K562 (cell line): ENCODE data around the gene MIF. TPM values are rescaled to one million over a fixed set of nuclear protein-coding genes. Genes with fewer than 3 reads are reported as not detected.

Source experiments
- ATAC-seq: fragments of 200-7000 bp; cut with Tn5 transposase; 3 replicates; pipeline ENCODE4 v1.9.1; 2020; ENCODE audit warnings: moderate library complexity
- BruUV-seq: library from RNA; stranded (reverse); fragments of 400-500 nt; replicated peaks from 2 replicates; lab custom pipeline; 2021; lab: Mats Ljungman, UMichigan
- CTCF ChIA-PET: fragments of 300-600 bp; formaldehyde crosslinking; extraction: SDS; loops from one replicate; lab custom pipeline; 2021; ENCODE audit warnings: low intra/inter-chr PET ratio; lab: Yijun Ruan, JAX
- POLR2A ChIA-PET: fragments of 300-600, 350-650 bp; sonication (Branson Sonifier 250); formaldehyde crosslinking; extraction: SDS; loops from one replicate; lab custom pipeline; 2021; ENCODE audit warnings: antibody characterized with exemption, inconsistent platforms; lab: Yijun Ruan, JAX
- DNase-seq, 4 experiments: peaks; one replicate each; pipeline versions ENCODE4 v3.0.0 to v3.0.0-alpha.2; 2011 to 2018; ENCODE audit warnings: low spot score in 3 of 4, mixed read lengths in 3 of 4; ENCODE audit errors: extremely low read depth in 1 of 4
- FAIRE-seq: peaks from 2 replicates; lab custom pipeline; 2011; peaks lifted over from hg19 to GRCh38; lab: Jason Lieb, UNC
- H2AFZ ChIP-seq: 2 replicates; pipeline ENCODE4 v1.6.0; 2011; ENCODE audit warnings: low read depth, low read length, control low read depth, inconsistent platforms
- H3K27ac ChIP-seq: fragments of 200-600 bp; 3 replicates; pipeline ENCODE4 v1.8.0; 2011; ENCODE audit warnings: low read depth, mild to moderate bottlenecking, control low read depth, inconsistent platforms, low read length, moderate library complexity, mixed read lengths; ENCODE audit errors: extremely low read depth
- H3K27me3 ChIP-seq, 2 experiments: fragments of 300-600 bp in 1 of 2; 2 replicates in 1 of 2; 3 replicates in 1 of 2; pipeline versions ENCODE4 v1.6.0 to v1.8.0; 2011; ENCODE audit warnings: inconsistent platforms in 2 of 2, low read length in 2 of 2, mild to moderate bottlenecking in 1 of 2, mixed read lengths in 1 of 2, moderate library complexity in 1 of 2; ENCODE audit not compliant: control insufficient read depth in 2 of 2, insufficient read depth in 2 of 2
- H3K36me3 ChIP-seq: fragments of 300-600 bp; 3 replicates; pipeline ENCODE4 v1.8.0; 2011; ENCODE audit warnings: mild to moderate bottlenecking, low read length, inconsistent platforms; ENCODE audit not compliant: control insufficient read depth, insufficient read depth
- H3K4me1 ChIP-seq, 2 experiments: fragments of 200-600 bp in 1 of 2; replicated peaks in 1 of 2; 2 replicates in 1 of 2; 3 replicates in 1 of 2; pipeline versions ENCODE4 v1.5.1 to v1.8.0; 2011; ENCODE audit warnings: inconsistent platforms in 2 of 2, low read length in 2 of 2, mild to moderate bottlenecking in 1 of 2, mixed read lengths in 1 of 2, moderate library complexity in 1 of 2; ENCODE audit not compliant: control insufficient read depth in 2 of 2, insufficient read depth in 2 of 2
- H3K4me2 ChIP-seq: 2 replicates; pipeline ENCODE4 v1.6.1; 2011; ENCODE audit warnings: low read length, control low read depth, inconsistent platforms, mixed read lengths; ENCODE audit not compliant: insufficient read depth
- H3K4me3 ChIP-seq: fragments of 200-600 bp; sonication (generic), shearing (Covaris generic); 2 replicates; pipeline ENCODE4 v1.5.1; 2016; ENCODE audit warnings: control low read depth, inconsistent platforms
- H3K79me2 ChIP-seq: fragments of 200-600 bp; 3 replicates; pipeline ENCODE4 v1.8.0; 2011; ENCODE audit warnings: low read length, inconsistent platforms; ENCODE audit not compliant: control insufficient read depth, insufficient read depth
- H3K9ac ChIP-seq, 2 experiments: 2 replicates each; pipeline versions ENCODE4 v1.6.0 to v1.6.1; 2011; ENCODE audit warnings: low read depth in 2 of 2, low read length in 2 of 2, control low read depth in 1 of 2, inconsistent platforms in 1 of 2, mild to moderate bottlenecking in 1 of 2, mixed read lengths in 1 of 2; ENCODE audit not compliant: insufficient read depth in 1 of 2
- H3K9me1 ChIP-seq: one replicate; pipeline ENCODE4 v1.6.0; 2011; ENCODE audit warnings: inconsistent platforms, mild to moderate bottlenecking, low read length, moderate library complexity; ENCODE audit not compliant: control insufficient read depth, insufficient read depth
- H3K9me3 ChIP-seq: replicated peaks from 2 replicates; pipeline ENCODE4 v1.5.1; 2011; ENCODE audit warnings: low read depth, low read length, inconsistent platforms; ENCODE audit not compliant: control insufficient read depth, insufficient read depth
- H4K20me1 ChIP-seq: replicated peaks from 2 replicates; pipeline ENCODE4 v1.6.1; 2011; ENCODE audit warnings: low read length, inconsistent platforms, mixed read lengths; ENCODE audit not compliant: control insufficient read depth, insufficient read depth
- ARID1B ChIP-seq: fragments of 450-650 bp; IDR thresholded peaks from 2 replicates; pipeline ENCODE4 v1.6.1; 2016; ENCODE audit warnings: antibody characterized with exemption, mild to moderate bottlenecking, inconsistent platforms
- BRD9 ChIP-seq: fragments of 450-650 bp; IDR thresholded peaks from 2 replicates; pipeline ENCODE4 v1.6.1; 2018; ENCODE audit warnings: low read depth; ENCODE audit not compliant: partially characterized antibody
- CBX1 ChIP-seq: sonication (generic); IDR thresholded peaks from 2 replicates; pipeline ENCODE4 v1.6.1; 2016; ENCODE audit warnings: antibody characterized with exemption, low read depth, mild to moderate bottlenecking
- CXXC5 ChIP-seq: fragments of 250-450 bp; sonication (Bioruptor Pico); IDR thresholded peaks from 2 replicates; pipeline ENCODE4 v1.8.0; 2022; ENCODE audit warnings: inconsistent platforms, mild to moderate bottlenecking, moderate library complexity
- GABPA ChIP-seq: fragments of 200-800 bp; sonication (Bioruptor generic); conservative IDR thresholded peaks from 2 replicates; pipeline ENCODE4 v1.6.1; 2016; ENCODE audit warnings: low read depth, missing genetic modification characterization, missing compliant biosample characterization
- HNRNPLL ChIP-seq: fragments of 200-400 bp; formaldehyde crosslinking; IDR thresholded peaks from 2 replicates; pipeline ENCODE4 v1.6.1; 2017; ENCODE audit warnings: low read length, low read depth, mild to moderate bottlenecking; ENCODE audit not compliant: poor library complexity, severe bottlenecking
- IRF9 ChIP-seq: fragments of 450-650 bp; IDR thresholded peaks from 2 replicates; pipeline ENCODE4 v1.6.1; 2016; ENCODE audit warnings: missing biosample characterization, missing genetic modification characterization
- KAT8 ChIP-seq: fragments of 450-650 bp; IDR thresholded peaks from 2 replicates; pipeline ENCODE4 v1.6.1; 2016; ENCODE audit warnings: low read depth, mild to moderate bottlenecking
- KLF6 ChIP-seq: fragments of 250-450 bp; sonication (Bioruptor Pico); IDR thresholded peaks from 2 replicates; pipeline ENCODE4 v1.4.0; 2020; ENCODE audit warnings: mild to moderate bottlenecking, moderate library complexity, borderline replicate concordance
- LARP7 ChIP-seq: fragments of 450-650 bp; IDR thresholded peaks from 2 replicates; pipeline ENCODE4 v1.6.1; 2016
- MAZ ChIP-seq, 2 experiments: fragments of 450-650 bp in 1 of 2; sonication (generic) in 1 of 2; formaldehyde crosslinking; IDR thresholded peaks in 1 of 2; conservative IDR thresholded peaks in 1 of 2; 2 replicates each; pipeline versions ENCODE4 v1.4.0 to v1.5.0; 2020; ENCODE audit warnings: mild to moderate bottlenecking in 1 of 2, missing genetic modification reagents in 1 of 2
- NFIC ChIP-seq: fragments of 450-650 bp; IDR thresholded peaks from 2 replicates; pipeline ENCODE4 v1.6.1; 2017; ENCODE audit warnings: mild to moderate bottlenecking, inconsistent platforms
- NFRKB ChIP-seq: fragments of 450-650 bp; IDR thresholded peaks from 2 replicates; pipeline ENCODE4 v1.6.1; 2016; ENCODE audit warnings: low read depth
- NR3C1 ChIP-seq: sonication (generic); formaldehyde crosslinking; IDR thresholded peaks from 2 replicates; pipeline ENCODE4 v1.8.1; 2022; ENCODE audit warnings: missing genetic modification reagents
- POLR2B ChIP-seq: fragments of 450-650 bp; IDR thresholded peaks from 2 replicates; pipeline ENCODE4 v1.6.1; 2018; ENCODE audit warnings: low read depth; ENCODE audit not compliant: partially characterized antibody
- POLR2H ChIP-seq: IDR thresholded peaks from 2 replicates; pipeline ENCODE4 v1.6.1; 2016; ENCODE audit warnings: missing genetic modification characterization, low read depth, mild to moderate bottlenecking, control low read depth, missing compliant biosample characterization, moderate library complexity
- RAD51 ChIP-seq: fragments of 450-650 bp; IDR thresholded peaks from 2 replicates; pipeline ENCODE4 v1.7.1; 2016; ENCODE audit warnings: low read depth, mild to moderate bottlenecking, borderline replicate concordance
- RBFOX2 ChIP-seq: fragments of 200-400 bp; formaldehyde crosslinking; IDR thresholded peaks from 2 replicates; pipeline ENCODE4 v1.6.1; 2017; ENCODE audit warnings: low read depth, mild to moderate bottlenecking, low read length, moderate library complexity
- SLC30A9 ChIP-seq: fragments of 250-450 bp; sonication (Bioruptor Pico); IDR thresholded peaks from 2 replicates; pipeline ENCODE4 v1.8.0; 2022; ENCODE audit warnings: mild to moderate bottlenecking, moderate library complexity
- SP1 ChIP-seq: sonication (generic); formaldehyde crosslinking; IDR thresholded peaks from 2 replicates; pipeline ENCODE4 v1.8.1; 2022; ENCODE audit warnings: mild to moderate bottlenecking, missing genetic modification reagents
- TBP ChIP-seq: optimal IDR thresholded peaks from 2 replicates; pipeline ENCODE3; 2011; ENCODE audit warnings: low read depth, low read length, improper control_type of control experiment
- TCF3 ChIP-seq: sonication (generic); formaldehyde crosslinking; IDR thresholded peaks from 2 replicates; pipeline ENCODE4 v1.4.0; 2020; ENCODE audit warnings: mild to moderate bottlenecking, missing genetic modification reagents
- ZNF444 ChIP-seq: fragments of 250-450 bp; sonication (Bioruptor Pico); IDR thresholded peaks from 2 replicates; pipeline ENCODE4 v1.4.0; 2020; ENCODE audit warnings: mild to moderate bottlenecking, moderate library complexity
- WGBS: fragments of 100-300 bp; shearing (Covaris generic); methylation state at CpG from one replicate; pipeline ENCODE4 v1.1.6; 2016; ENCODE audit warnings: low coverage, mixed read lengths; ENCODE audit not compliant: insufficient coverage; ENCODE audit errors: missing lambda C conversion rate; 5-methylcytosine and 5-hydroxymethylcytosine counted together
- in situ Hi-C: fragments of 300-500 bp; cut with MboI; formaldehyde crosslinking; loops from 4 replicates; pipeline ENCODE4 v1.15.0; 2018; ENCODE audit warnings: inconsistent platforms, mixed read lengths
- intact Hi-C: fragments of 100-400 bp; cut with micrococcal nuclease; formaldehyde crosslinking; loops from 2 replicates; pipeline ENCODE4 v1.14.2; 2022
- polyA plus RNA-seq, 8 experiments: library from polyadenylated mRNA; depleted of rRNA in 4 of 8; stranded (reverse) in 5 of 8; unstranded in 3 of 8; fragments of >200 nt; fragmentation: Nextera tagmentation in 2 of 8; fragmentation: Illumina TruSeq in 1 of 8; extraction: Ambion mirVana in 2 of 8; extraction: Trizol in 1 of 8; gene quantifications; 2 replicates each; pipeline versions ENCODE4 v1.2.1 to v1.2.3, GENCODE V29; 2011 to 2014; ENCODE audit warnings: inconsistent platforms in 1 of 8, missing spikeins in 1 of 8
- total RNA-seq, 7 experiments: library from RNA; depleted of rRNA in 6 of 7; stranded (reverse); fragments of >200 nt in 6 of 7; fragmentation: Illumina TruSeq in 2 of 7; extraction: Trizol in 2 of 7; gene quantifications; 2 replicates each; pipeline versions ENCODE4 v1.2.1 to v1.2.3, GENCODE V29; 2011 to 2021; ENCODE audit warnings: low replicate concordance in 1 of 7

Gene MIF
- total and polyA plus RNA-seq, 9 of the 15 experiments (the other 6 are each of a cell fraction or from before 2014, with no cell fraction given) = 7.4 to 666 (median 193) TPM

DNA sequence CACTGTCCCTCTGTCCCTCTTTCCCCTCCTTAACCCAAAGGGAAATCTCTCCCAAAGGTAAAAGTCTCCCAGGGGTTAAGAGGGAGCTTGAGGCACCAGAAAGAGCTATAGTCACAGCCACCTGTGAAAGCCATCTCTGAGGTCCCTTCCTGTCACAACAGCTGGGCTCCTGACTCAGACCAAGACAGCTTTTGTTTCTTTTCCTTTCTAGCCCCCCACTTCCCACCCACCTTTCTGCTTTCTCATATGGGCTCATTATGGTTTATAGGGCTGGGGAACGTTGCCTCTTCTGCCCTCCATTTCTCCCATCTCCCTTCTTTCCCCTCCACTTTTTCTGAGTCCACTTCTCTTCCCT lies 19.1 kb downstream of the MIF start (continued):
- no peak for TF ChIP-seq LARP7
- TF ChIP-seq KAT8 = no peak
- no peak for TF ChIP-seq TCF3 (CRISPR knock-in tag)
- TF ChIP-seq NR3C1 = no peak
- no peak for TF ChIP-seq IRF9 (tag)
- no peak for TF ChIP-seq ZNF444 (CRISPR knock-in tag)
- no peak for TF ChIP-seq ARID1B
- no peak for TF ChIP-seq KLF6 (CRISPR knock-in tag)
- no peak for TF ChIP-seq POLR2H (tag)
- no peak for TF ChIP-seq SLC30A9
- TF ChIP-seq, all 486 proteins: peak for 0

DNA sequence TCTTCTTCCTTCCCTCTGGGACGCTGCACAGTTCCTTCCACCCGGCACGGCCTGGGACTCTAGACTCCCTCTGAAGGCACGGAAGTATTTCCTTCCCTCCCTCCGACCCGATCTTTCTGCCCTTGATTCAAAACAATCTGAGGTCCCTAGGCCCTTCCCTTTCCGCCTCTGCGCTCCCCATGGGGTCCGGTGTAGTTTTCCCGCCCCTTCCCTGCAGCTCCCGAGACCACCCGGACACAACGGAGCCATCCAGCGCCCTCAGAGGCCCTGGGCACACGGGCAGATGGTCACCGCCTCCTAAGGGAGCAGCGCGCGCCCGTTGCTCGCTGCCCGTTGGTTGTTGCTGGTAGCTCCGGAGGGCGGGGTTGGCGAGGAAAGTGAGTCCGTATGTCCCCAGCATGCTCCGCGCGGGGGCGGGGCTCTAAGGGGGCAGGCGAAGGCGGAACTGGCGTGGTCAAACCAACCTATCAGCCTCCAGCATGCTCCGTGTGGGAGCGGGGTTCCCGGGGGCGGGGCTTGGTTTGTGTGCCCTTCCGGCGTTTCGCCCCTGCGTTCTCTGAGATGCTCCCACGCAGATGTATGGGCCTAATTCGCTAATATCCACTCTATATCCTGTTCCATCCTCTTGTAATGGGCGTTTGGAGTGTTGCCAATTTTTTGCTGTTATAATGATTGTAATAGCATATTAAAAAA lies 19.6 kb downstream of the MIF start:
- Histone ChIP-seq H3K9ac (peak overlapping the region; percentile 75 to 88), H3K9me1 (no peaks in the 10 kb centered on the region), H3K27ac (peak overlapping the region; percentile 74), H3K9me3 (no peaks in the 10 kb centered on the region), H4K20me1 (no peaks in the 10 kb centered on the region), H3K79me2 (no peaks in the 10 kb centered on the region; the same call in 2 of the 3 replicates), H3K36me3 (peaks cover 21% of the 10 kb centered on the region; the same call in 2 of the 3 replicates), H3K27me3 (no peaks in the 10 kb centered on the region), H3K4me2 (peak overlapping the region; percentile 72), H3K4me3 (peak overlapping the region; percentile 43), H2AFZ (peak overlapping the region; percentile 66), H3K4me1 (no peaks in the 10 kb centered on the region)
- FAIRE-seq (peak; percentile 74), ATAC-seq (peak; percentile 99), DNase-seq (peak; percentile 86 to 93 (median 89))
- intact Hi-C loops (no loop called here), in situ Hi-C loops (no loop called here)
- 34% methylated on average over 23 of the region's 44 CpGs for WGBS
- ChIA-PET POLR2A (interaction anchor here (0.6 to 2.9 kb wide), 5 partner anchors 12 to 85 kb away, joined by 3 to 13 read pairs (median 4); partner anchors contain the start of gene MIF), CTCF (no interaction called here)
- TSS peak; percentile 30 for BruUV-seq
- peak; percentile 51 for TF ChIP-seq TBP
- peak; percentile 27 for TF ChIP-seq BRD9
- TF ChIP-seq CBX1 = 0 out of 2 replicates have a peak, but pooled peaks have one; percentile 47
- TF ChIP-seq SP1 (CRISPR knock-in tag) = peak; percentile 40; the same call in 1 of the 2 replicates
- TF ChIP-seq NFRKB = peak; percentile 33; the same call in 1 of the 2 replicates
- peak; percentile 40; the same call in 1 of the 2 replicates for TF ChIP-seq CXXC5 (CRISPR knock-in tag)
- peak; percentile 70 for TF ChIP-seq POLR2B
- peak; percentile 71 for TF ChIP-seq GABPA (tag)
- peak in 1 of 2 experiments; percentile 67; a peak in 1 of 4 replicates for TF ChIP-seq MAZ (CRISPR knock-in tag; conservative IDR thresholded peaks at IDR 0.05 in 1 of 2, IDR thresholded peaks at IDR 0.05 in 1 of 2)
- TF ChIP-seq RBFOX2 = peak; percentile 79
- TF ChIP-seq NFIC = peak; percentile 71
- TF ChIP-seq POLR2H (tag) = peak; percentile 21; the same call in 1 of the 2 replicates
- no peak for TF ChIP-seq RAD51
- TF ChIP-seq HNRNPLL = peak; percentile 9
